HG03460 (cell line): ENCODE data around the gene SMOC2.

ENCODE experiments used
- ATAC-seq: cut with Tn5 transposase; IDR thresholded peaks from one replicate; pipeline ENCODE4 v1.9.1; 2021; ENCODE audit not compliant: unreplicated experiment

Gene SMOC2

DNA sequence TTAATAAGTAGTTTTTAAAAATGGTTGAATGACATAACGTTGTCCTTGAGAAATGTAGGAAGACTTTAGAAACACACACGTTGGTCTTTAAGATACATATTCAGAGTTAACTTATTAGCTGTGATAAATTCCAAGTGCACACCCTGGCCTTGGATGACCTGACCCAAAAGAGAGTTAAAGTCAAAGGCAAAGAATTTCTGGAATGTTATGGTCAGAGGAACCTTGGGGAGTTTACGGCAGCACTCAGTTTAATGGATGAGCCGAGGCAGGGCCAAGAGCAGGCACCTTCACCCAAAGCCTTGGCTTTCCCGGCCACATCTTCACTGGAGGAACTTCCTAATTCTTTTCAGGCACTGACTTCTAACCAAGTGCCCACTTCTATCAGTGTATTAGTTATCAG is 200.5 kb downstream of the SMOC2 start:
- no peak for ATAC-seq

DNA sequence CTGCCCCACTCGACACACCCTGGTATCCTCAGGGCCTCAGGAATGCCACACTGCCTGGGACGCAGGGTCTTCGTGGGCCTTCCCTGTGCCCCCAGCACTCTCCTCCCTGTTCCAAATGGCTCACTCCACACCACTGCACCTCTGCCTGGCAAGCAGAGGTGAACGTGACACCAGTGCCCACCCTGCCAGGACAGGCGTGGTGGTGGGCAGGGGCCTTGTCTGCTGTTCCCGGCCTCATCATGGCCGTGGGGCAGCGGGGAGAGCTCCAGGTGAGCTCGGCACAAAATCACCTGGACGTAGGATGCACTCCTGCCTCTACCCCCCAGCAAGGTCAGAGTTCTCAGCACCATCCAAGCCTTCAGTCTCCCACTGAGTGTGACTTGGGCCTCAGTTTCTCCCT is 202.4 kb downstream of the SMOC2 start:
- ATAC-seq, result no peak

DNA sequence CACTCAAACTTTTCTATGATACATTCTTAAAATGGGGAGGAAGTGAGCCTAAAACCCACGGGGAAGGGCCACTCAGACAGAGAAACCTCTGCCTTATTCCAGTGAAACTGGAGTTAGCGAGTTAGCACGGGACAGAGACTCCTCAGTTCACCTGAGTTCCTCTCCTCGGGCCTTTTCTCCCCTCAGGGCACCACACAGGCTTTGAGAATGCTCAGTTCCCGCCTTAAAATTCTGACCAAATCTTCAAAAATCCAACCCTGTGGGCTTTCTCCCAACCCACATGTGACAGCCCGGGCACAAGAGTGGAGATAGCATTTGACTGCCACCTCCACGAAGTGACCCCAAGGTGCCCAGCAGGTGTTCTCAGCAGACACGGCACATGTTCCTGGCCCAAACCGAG is 204.3 kb downstream of the SMOC2 start:
- no peak for ATAC-seq

DNA sequence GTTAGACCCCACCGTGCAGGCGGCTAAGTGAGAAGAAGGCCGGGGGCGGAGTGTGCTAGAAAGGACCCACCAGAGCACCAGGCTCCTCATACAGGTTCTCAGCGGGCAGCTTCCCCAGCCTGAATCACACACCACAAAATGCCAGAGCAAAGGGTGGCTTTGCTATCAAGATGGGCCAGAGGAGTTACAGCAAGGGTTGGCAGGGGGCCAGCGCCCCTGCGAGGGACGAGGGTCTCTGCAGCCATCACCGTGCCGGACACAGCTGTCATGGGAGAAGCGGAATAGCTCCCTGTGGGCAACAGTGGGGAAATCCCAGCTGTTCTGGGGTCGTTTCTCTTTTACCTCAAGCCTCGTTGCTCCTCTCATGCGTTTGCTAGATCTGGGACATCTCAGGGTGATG is 206.3 kb downstream of the SMOC2 start:
- no peak for ATAC-seq

DNA sequence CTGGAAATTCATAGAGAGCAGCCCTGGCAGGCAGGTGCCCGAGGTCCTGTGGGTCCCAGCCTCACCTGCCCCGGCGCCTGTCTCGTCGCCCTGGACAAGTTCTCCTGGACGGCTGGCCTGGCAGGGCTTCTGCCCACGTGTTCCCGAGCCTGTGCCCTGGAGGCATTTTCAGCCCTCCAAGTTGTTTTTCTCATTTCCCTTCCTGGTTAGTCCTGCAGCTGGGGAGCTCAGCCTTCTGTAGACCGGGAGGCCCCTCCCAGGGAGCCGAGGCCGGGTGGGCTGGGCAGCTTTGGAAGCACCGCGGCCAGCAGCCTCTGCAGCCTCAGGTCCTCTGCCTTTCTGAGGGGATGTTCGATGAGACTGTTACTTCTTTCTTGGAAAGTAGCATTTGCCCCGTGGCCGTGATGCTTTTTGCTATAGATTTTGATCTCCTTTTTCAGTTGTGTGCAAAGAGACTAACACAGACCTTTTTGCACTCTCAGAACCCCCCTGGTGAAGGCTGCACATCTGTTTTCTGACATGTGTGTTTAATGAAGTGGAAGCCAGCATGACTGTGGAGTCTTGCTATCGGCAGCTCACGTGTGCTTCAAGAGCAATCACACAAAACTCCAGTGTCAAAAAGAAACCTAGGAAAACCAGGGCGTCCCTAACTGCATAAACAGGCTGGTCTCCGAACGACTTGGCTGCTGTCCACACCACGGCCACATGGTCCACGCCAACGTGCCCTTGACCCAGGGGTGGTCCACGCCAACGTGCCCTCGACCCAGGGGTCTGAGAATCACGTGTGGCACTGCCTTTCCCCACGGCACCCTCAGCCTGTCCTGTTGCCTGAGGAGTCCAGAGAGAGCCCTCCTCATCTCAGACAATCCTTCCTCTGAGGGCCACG is 207.5 kb downstream of the SMOC2 start:
- no peak for ATAC-seq

DNA sequence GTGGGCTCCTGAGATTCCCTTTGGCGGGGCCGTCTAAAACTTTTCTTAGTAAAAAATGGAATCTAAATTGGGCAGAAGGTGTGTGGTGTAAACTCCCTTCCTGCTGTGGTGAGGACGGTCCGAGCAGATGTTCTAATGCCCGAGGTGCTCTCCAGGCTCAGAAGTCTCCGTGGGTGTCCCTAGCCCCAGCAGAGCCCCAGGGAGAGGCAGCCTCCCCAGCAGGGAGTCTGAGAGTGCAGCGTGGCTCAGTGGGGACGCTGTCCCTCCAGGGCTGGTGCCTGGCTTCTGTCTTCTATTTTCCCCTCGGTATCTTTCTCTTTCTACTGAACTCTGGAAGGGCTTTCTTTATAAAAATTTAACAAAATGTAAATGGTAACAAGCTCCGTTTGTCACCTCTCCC is 208.2 kb downstream of the SMOC2 start:
- ATAC-seq, result no peak

DNA sequence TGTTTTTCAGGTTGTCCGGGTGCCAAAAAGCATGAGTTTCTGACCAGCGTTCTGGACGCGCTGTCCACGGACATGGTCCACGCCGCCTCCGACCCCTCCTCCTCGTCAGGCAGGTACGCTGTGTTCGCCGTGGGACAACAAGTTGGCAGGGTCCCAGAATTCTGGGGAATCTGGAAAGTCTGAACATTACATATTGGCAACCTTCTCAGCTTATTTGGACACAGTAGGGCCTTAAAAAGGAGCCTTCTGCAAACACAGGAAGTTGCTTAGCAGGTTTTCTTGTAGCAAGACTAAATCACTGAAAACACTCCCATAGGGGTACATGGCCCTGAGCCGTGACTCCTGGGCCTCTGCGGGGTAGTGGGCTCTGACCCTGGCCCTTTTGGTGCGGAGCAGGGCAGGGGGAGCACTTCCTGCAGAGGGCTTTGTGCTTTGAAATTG is 209.7 kb downstream of the SMOC2 start:
- no peak for ATAC-seq

DNA sequence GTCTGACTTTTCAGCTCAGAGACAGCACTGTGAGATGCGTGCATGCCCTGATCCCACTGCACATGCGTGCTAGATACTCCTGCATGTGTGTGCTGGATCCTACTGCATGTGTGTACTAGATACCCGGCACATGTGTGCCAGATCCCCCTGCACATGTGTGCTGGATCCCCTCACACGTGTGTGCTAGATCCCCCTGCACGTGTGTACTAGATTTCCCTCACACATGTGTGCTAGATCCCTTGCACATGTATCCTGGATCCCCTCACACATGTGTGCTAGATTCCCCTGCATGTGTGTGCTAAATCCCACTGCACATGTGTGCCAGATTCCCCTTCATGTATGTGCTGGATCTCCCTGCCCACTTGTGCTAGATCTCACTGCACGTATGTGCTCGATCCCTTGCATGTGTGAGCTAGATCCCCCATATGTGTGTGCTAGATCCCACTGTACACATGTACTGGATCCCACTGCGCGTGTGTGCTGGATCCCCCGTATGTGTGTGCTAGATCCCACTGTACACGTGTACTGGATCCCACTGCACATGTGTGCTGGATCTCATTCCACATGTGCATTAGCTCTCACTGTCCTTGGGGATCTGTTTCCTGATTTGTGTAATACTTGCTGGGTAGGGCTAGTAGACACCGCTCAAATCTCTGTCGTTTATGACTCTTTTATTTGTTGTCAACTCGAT is 214.6 kb downstream of the SMOC2 start:
- ATAC-seq, result no peak

DNA sequence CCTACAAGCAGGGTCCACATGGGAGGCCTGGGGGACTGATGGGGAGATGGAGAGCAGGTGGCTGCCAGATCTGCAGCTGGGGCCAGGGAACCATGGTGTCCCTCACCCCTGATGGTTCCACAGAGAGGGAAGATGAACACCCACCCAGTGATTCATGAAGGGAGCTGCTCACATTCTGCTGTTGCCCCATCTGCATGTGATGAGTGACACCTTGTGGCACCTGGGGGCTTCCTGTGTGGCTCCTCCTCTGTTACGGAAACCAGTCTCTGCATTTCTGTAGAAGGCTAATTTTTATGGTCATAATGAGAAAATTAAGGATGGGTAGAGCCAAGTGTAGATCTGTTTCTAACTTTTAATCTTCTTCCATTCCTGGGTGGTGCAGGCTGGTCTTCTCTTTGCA is 217.1 kb downstream of the SMOC2 start:
- no peak for ATAC-seq

DNA sequence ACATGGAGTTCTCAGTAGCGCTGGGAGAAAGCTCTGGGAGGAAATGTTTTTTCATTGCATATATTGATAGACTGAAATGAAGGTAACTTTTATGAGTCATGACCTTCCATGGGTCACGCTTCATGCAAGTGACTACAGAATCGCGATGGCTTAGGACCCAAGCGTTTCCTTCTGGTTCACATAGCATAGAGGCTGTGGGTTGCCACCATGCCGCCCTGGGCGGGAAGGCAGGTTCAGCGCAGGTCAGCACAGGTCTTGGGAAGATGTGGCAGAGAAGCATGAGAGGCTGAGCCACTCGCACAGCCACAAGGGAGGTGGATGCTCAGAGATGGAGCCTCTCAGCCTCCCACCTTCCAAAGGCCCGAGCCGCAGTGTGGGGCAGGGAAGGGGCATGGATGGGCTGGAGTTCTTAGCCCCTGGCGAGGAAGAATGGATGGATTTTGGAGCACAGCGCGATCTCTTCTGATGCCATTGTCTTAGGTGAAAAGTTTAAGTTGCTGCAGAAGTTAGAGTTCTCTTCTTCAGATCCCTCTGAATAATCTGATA is 219.5 kb downstream of the SMOC2 start:
- no peak for ATAC-seq

DNA sequence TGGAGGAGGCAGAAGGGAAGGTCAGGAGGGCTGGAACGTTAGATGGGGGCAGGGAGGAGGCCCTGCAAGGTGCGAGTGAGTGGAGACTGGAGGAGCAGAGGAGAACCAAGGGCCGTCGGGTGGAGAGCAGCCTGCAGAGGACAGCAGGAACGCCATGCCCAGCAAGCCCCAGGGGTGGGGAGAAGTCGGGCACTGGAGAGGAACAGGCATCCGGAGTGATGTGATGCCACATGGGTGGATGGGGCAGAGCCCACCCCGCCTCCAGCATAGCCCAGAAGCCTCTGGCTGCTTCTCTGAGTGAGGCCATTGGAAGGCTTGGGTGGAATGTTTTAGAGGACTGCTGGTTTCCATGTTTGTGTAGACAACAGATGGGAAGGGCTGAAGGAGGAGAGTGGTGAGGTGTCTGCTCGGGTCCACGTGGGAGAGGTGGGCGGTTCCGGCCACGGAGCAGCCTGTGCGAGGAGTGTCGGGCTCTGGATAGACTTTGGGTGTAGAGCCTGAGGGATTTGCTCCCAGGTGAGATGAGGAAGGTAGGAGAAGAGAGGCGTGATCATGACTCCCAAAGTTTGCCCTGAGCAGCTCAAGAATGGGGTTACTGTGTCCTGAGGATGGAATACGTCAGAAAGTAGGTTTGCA is 221.4 kb downstream of the SMOC2 start:
- no peak for ATAC-seq

DNA sequence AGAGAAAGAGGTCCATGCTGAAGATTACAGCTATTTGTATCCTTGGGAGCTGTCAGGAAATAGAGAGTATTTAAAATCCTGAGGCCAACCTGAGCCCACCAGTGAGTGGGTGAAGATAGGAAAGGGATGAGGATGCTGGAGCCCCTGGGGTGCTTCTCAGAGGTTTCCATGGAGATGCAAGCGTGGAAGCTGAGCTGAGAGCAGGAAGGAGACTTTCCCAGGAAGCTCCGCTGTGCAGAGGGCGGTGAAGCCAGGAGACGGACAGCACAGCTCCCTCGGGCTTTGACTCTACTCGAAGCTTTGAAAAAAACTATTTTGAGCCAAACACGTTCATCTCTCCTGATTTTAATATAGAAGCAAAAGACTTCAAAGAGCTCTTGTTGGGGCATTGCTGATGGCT is 222.1 kb downstream of the SMOC2 start:
- ATAC-seq, result no peak

DNA sequence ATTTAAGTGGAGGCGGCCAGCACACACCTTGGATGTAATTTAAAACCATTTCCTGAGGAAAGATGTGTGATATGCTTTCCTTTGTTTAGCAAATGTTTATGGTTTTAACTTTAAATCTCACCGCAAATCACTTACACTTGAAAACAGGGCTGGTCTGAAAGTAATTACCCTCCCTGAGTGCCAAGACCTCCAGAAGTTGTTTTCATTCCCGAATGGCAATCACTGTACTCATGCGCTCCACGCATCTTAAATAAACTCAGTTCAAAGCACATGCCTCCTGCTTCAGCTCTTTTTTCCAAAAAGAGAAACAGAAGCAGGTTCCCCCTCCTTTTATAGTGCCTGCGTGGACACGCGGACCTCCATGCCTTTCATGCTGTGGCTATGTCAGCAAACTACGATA is 224.0 kb downstream of the SMOC2 start:
- no peak for ATAC-seq

DNA sequence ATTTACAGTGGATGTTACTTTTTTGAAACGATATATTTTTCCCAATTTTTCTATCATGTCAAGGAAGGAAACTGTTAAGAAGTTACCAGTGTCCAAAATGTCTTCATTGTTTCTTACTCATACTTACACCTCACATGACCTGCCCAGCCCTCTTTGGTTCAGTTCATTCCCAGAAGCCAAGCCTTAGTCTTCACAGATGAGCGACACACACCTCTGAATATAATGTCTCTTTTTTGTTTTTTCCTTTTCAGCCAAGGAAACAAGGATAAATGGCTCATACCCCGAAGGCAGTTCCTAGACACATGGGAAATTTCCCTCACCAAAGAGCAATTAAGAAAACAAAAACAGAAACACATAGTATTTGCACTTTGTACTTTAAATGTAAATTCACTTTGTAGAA is 225.2 kb downstream of the SMOC2 start:
- no peak for ATAC-seq

DNA sequence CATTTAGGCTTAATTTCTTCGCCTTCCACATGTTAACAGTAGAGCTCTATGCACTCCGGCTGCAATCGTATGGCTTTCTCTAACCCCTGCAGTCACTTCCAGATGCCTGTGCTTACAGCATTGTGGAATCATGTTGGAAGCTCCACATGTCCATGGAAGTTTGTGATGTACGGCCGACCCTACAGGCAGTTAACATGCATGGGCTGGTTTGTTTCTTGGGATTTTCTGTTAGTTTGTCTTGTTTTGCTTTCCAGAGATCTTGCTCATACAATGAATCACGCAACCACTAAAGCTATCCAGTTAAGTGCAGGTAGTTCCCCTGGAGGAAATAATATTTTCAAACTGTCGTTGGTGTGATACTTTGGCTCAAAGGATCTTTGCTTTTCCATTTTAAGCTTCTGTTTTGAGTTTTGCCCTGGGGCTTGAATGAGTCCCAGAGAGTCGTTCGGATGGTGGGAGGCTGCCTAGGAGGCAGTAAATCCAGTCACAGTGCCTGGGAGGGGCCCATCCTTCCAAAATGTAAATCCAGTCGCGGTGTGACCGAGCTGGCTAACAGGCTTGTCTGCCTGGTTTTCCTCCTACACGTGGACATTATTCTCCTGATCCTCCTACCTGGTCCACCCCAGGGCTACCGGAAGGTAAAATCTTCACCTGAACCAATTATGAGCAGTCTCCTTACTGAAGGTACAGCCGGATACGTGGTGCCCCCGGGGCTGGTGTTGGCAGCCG is 225.9 kb downstream of the SMOC2 start:
- no peak for ATAC-seq

DNA sequence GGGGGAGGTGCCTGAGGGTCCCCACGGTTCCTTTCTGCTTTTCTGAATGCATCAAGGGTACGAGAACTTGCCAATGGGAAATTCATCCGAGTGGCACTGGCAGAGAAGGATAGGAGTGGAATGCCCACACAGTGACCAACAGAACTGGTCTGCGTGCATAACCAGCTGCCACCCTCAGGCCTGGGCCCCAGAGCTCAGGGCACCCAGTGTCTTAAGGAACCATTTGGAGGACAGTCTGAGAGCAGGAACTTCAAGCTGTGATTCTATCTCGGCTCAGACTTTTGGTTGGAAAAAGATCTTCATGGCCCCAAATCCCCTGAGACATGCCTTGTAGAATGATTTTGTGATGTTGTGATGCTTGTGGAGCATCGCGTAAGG is 226.4 kb downstream of the SMOC2 start:
- no peak for ATAC-seq

DNA sequence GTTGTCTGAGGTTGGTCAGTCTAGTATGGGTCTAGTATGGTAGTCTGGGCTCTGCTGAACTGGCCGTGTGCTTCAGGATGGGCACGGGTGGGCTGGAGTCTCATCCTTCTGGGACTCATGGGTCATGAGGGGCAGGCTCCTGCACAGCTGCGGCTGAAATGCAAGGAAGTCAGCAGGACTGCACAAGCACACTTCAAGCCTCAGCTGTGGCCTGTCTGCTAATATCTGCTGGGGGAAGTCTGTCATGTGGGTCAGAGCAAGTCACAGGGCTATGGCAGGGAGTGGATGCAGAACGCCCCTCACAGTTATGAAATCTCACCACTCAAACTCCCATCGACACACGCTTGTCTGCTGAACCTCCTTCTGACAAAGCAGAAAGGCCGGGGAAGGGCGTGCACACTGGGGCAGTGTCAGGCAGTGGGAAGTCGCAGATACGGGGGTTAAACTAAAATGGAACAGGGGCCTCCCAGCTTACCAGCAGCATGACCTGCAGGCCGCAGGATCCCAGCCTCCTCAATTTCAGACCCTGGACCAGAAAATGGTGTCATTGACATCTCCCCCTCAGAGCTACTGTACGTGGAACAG is 229.5 kb downstream of the SMOC2 start:
- no peak for ATAC-seq

DNA sequence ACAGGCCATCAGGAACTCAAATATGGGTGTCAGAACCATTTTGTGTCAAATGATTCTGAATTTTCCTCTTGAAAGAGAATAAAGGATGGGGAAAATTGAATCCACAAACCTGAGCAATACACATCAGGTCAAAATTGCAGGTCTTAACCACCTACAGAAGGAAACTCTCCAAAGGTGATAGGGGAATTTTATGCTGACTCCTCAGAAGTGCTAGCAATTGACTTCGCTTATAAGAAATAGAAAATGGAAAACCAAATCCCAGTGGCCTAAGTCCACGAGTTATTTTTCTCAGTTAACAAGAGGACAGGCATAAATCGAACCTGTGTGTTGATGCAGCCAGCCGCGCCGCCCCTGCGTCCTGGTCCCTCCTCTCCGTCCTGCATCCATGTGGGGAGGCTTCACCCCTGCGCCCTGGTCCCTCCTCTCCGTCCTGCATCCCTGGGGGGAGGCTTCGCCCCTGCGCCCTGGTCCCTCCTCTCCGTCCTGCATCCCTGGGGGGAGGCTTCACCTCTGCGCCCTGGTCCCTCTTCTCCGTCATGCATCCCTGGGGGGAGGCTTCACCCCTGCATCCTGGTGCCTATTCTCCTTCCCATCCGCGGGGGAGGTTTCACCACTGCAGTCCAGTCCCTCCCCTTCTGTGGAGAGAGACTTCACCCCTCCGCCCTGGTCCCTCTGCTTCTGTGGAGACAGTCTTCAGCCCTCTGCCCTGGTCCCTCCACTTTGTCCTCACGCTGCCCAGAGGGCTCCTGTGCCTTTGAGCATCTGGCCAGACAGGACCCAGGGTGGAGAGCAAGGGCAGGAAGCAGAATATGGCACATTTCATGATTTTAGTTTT is 230.3 kb downstream of the SMOC2 start:
- ATAC-seq, result no peak

DNA sequence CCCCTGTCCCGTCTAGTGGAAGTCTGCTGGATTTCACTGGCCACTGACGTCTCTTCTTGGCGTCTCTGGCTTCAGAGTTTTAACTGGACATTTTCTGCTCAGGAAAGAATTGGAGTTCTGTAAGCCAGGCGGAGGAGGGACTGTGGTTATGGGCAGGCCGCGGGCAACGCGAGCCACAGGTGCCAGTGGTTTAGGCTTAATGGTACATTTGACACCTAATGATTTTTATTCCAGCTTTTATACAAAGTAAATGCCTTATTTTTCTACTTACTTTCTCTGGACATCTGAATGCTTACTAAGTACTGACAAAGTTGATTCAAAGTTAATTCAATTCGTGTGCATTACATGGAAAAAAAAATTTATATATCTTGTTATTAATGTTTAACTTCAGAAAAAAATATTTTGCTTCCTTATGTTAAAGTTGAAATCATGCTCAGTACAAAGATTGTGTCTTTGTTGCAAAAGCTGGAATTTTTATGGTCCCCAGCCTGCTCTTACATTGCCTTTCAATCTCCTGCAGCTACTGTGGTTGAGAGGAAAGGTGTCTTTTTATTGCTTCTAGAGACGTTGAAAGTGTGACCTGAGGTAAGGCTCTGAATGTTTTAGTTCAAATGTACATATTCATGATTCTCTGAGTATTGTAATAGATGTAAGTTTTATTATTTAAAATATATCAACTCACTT is 231.0 kb downstream of the SMOC2 start:
- no peak for ATAC-seq
